ENCODE data around the gene SLAMF6.

DNA sequence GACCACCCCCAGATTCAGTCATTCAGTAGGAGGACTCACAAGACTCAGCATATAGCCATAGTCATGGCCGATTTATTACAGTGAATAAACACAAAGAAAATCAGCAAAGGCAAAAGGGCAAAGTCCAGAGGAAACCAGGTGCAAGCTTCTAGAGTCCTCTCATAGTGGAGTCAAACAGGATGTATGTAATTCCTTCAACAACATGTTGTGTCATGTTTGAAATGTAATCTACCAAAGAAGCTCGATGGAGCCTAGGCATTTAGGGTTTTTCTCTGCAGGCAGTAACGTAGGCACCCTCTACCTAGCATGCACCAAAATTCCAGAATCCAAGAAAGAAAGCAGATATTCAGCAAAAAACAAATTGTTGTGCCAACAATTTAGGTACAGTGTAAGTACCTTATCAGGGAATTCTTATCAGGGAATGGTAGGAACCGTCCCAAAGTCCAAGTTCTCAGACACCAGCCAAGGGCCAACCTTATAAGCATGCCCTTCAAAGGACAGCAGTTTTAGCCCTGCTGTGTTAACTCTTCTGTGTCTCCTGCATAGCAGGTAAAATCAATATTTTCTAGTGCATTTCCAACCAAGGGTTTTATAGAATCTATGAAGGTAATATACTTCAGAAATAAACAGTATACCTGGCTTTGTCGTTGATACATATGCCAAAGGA, 16.1 kb upstream of the SLAMF6 start:
- TF ChIP-seq, protein P1, sequence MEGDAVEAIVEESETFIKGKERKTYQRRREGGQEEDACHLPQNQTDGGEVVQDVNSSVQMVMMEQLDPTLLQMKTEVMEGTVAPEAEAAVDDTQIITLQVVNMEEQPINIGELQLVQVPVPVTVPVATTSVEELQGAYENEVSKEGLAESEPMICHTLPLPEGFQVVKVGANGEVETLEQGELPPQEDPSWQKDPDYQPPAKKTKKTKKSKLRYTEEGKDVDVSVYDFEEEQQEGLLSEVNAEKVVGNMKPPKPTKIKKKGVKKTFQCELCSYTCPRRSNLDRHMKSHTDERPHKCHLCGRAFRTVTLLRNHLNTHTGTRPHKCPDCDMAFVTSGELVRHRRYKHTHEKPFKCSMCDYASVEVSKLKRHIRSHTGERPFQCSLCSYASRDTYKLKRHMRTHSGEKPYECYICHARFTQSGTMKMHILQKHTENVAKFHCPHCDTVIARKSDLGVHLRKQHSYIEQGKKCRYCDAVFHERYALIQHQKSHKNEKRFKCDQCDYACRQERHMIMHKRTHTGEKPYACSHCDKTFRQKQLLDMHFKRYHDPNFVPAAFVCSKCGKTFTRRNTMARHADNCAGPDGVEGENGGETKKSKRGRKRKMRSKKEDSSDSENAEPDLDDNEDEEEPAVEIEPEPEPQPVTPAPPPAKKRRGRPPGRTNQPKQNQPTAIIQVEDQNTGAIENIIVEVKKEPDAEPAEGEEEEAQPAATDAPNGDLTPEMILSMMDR (IDR thresholded peaks at IDR 0.05; ENCODE audit: low read length): no peak
- TF ChIP-seq EZH2 (optimal IDR thresholded peaks at IDR 0.05; ENCODE audit: low read depth, low read length) (no peak), EZH2phosphoT487 (IDR thresholded peaks at IDR 0.05; ENCODE audit: low read length) (no peak)
